CD14-positive monocyte (primary cell): ENCODE results near the gene CCT3. TPM values are rescaled to one million over a fixed set of nuclear protein-coding genes. Genes with fewer than 3 reads are reported as not detected.

Experiments
- DNase-seq, 3 donors: peaks; one replicate each; pipeline ENCODE4 v3.0.0-alpha.2; 2011 to 2022
- H2AFZ ChIP-seq: 2 replicates; pipeline ENCODE4 v1.6.0; 2012; ENCODE audit warnings: mild to moderate bottlenecking, low read depth, low read length, inconsistent platforms; ENCODE audit not compliant: insufficient read depth, poor library complexity, severe bottlenecking
- H3K27ac ChIP-seq, 2 donors: 1 replicate in 1 of 2; 2 replicates in 1 of 2; pipeline ENCODE4 v1.5.1; 2012 to 2013; ENCODE audit warnings: low read length in 2 of 2, control low read depth in 1 of 2, inconsistent platforms in 1 of 2, low read depth in 1 of 2, mild to moderate bottlenecking in 1 of 2
- H3K27me3 ChIP-seq, 2 donors: one replicate each; pipeline versions ENCODE4 v1.6.0 to v1.6.1; 2011 to 2013; ENCODE audit warnings: low read length in 2 of 2; ENCODE audit not compliant: control insufficient read depth in 2 of 2, insufficient read depth in 2 of 2
- H3K36me3 ChIP-seq, 2 donors: replicated peaks in 1 of 2; 1 replicate in 1 of 2; 2 replicates in 1 of 2; pipeline versions ENCODE4 v1.5.1 to v1.6.1; 2012 to 2013; ENCODE audit warnings: low read length in 2 of 2, control low read depth in 1 of 2, inconsistent platforms in 1 of 2, mild to moderate bottlenecking in 1 of 2; ENCODE audit not compliant: insufficient read depth in 2 of 2, control insufficient read depth in 1 of 2
- H3K4me1 ChIP-seq, 2 donors: 1 replicate in 1 of 2; 2 replicates in 1 of 2; pipeline versions ENCODE4 v1.5.1 to v1.6.1; 2012 to 2013; ENCODE audit warnings: low read length in 2 of 2, control low read depth in 1 of 2, inconsistent platforms in 1 of 2, mild to moderate bottlenecking in 1 of 2, moderate library complexity in 1 of 2; ENCODE audit not compliant: insufficient read depth in 2 of 2, control insufficient read depth in 1 of 2
- H3K4me2 ChIP-seq: replicated peaks from 2 replicates; pipeline ENCODE3; 2012; ENCODE audit warnings: low read length, moderate library complexity, mild to moderate bottlenecking; ENCODE audit not compliant: poor library complexity, severe bottlenecking; ENCODE audit errors: extremely low read depth
- H3K4me3 ChIP-seq, 3 experiments: fragments of 200-600 bp in 1 of 3; sonication (generic) in 1 of 3; replicated peaks in 1 of 3; 1 replicate in 2 of 3; 2 replicates in 1 of 3; pipeline ENCODE4 v1.5.1; 2011 to 2013; ENCODE audit warnings: low read length in 3 of 3, mild to moderate bottlenecking in 3 of 3, control low read depth in 2 of 3, low read depth in 2 of 3, inconsistent platforms in 1 of 3, moderate library complexity in 1 of 3
- H3K79me2 ChIP-seq: 2 replicates; pipeline ENCODE4 v1.6.0; 2012; ENCODE audit warnings: mild to moderate bottlenecking, control low read depth, inconsistent platforms, low read length, moderate library complexity; ENCODE audit not compliant: insufficient read depth
- H3K9ac ChIP-seq: 2 replicates; pipeline ENCODE4 v1.6.0; 2017; ENCODE audit warnings: low read length, mild to moderate bottlenecking; ENCODE audit not compliant: insufficient read depth, poor library complexity, severe bottlenecking
- H3K9me3 ChIP-seq, 2 donors: replicated peaks in 1 of 2; 1 replicate in 1 of 2; 2 replicates in 1 of 2; pipeline versions ENCODE4 v1.5.1 to v1.6.1; 2012 to 2013; ENCODE audit warnings: low read length in 2 of 2, control low read depth in 1 of 2; ENCODE audit not compliant: control insufficient read depth in 1 of 2, insufficient read depth in 1 of 2
- H4K20me1 ChIP-seq: 2 replicates; pipeline ENCODE4 v1.6.0; 2012; ENCODE audit warnings: mild to moderate bottlenecking, low read length, control low read depth, moderate library complexity; ENCODE audit not compliant: insufficient read depth
- H3K27ac Mint-ChIP-seq, 7 donors: one replicate each; pipeline ENCODE4 v1.8.0; 2020; ENCODE audit warnings: mild to moderate bottlenecking in 7 of 7, mixed read lengths in 7 of 7, moderate library complexity in 6 of 7, inconsistent platforms in 2 of 7
- H3K27me3 Mint-ChIP-seq, 3 donors: one replicate each; pipeline ENCODE4 v1.8.0; 2021 to 2022; ENCODE audit warnings: low read depth in 3 of 3, mild to moderate bottlenecking in 3 of 3, mixed read lengths in 3 of 3, moderate library complexity in 3 of 3, inconsistent platforms in 1 of 3
- H3K36me3 Mint-ChIP-seq, 2 donors: one replicate each; pipeline ENCODE4 v1.8.0; 2020; ENCODE audit warnings: mixed read lengths in 2 of 2, inconsistent platforms in 1 of 2, mild to moderate bottlenecking in 1 of 2
- H3K4me1 Mint-ChIP-seq: one replicate; pipeline ENCODE4 v1.8.0; 2020; ENCODE audit warnings: mild to moderate bottlenecking, mixed read lengths
- H3K4me3 Mint-ChIP-seq, 2 donors: one replicate each; pipeline ENCODE4 v1.8.0; 2020; ENCODE audit warnings: mild to moderate bottlenecking in 2 of 2, mixed read lengths in 2 of 2, moderate library complexity in 1 of 2
- H3K9me3 Mint-ChIP-seq, 7 donors: one replicate each; pipeline ENCODE4 v1.8.0; 2020 to 2022; ENCODE audit warnings: mixed read lengths in 7 of 7, mild to moderate bottlenecking in 6 of 7, moderate library complexity in 6 of 7, inconsistent platforms in 2 of 7
- CTCF ChIP-seq: fragments of 200-600 bp; IDR thresholded peaks from one replicate; pipeline ENCODE4 v1.8.0; 2022; ENCODE audit warnings: antibody characterized with exemption, mild to moderate bottlenecking
- WGBS: methylation state at CpG from one replicate; pipeline ENCODE4 v1.1.5; 2013; ENCODE audit warnings: missing lambda C conversion rate; ENCODE audit not compliant: insufficient coverage; 5-methylcytosine and 5-hydroxymethylcytosine counted together
- intact Hi-C, 2 donors: fragments of 100-400 bp; cut with micrococcal nuclease; formaldehyde crosslinking; loops; one replicate each; pipeline versions ENCODE4 v1.15.0 to v1.15.1; 2023
- polyA plus RNA-seq, 3 donors: library from polyadenylated mRNA; depleted of rRNA in 1 of 3; unstranded in 2 of 3; stranded (reverse) in 1 of 3; fragments of 300-500 nt in 2 of 3; fragments of >200 nt in 1 of 3; fragmentation: Illumina TruSeq in 2 of 3; gene quantifications; 1 replicate in 2 of 3; 2 replicates in 1 of 3; pipeline ENCODE4 v1.2.3, GENCODE V29; 2012 to 2021

The CCT3 gene
- polyA plus RNA-seq, 3 donors, result 65.3 to 97.3 (median 94.8) TPM

- H3K4me3 Mint-ChIP-seq, result no peak overlapping the region
- Histone ChIP-seq H3K4me1 (peaks cover 0 to 2% of the 10 kb centered on the region in 2 donors), H3K27ac (no peak overlapping the region), H3K36me3 (peaks cover 93 to 100% of the 10 kb centered on the region in 2 donors), H3K4me2 (no peak overlapping the region), H2AFZ (no peak overlapping the region), H3K9ac (no peak overlapping the region), H4K20me1 (peaks cover 37% of the 10 kb centered on the region), H3K27me3 (no peaks in the 10 kb centered on the region), H3K4me3 (no peak overlapping the region), H3K79me2 (peaks cover 18% of the 10 kb centered on the region), H3K9me3 (no peaks in the 10 kb centered on the region)
- intact Hi-C loops, result loop anchor here in 1 of 2 donors (10.0 kb wide), 1 partner anchor 64 kb away; the partner anchor contains the start of genes CCT3 and TSACC
- no peak for TF ChIP-seq CTCF
- peak overlapping the region in 1 of 7 donors; percentile 4 for H3K27ac Mint-ChIP-seq
- peaks cover 0 to 2% (median 0%) of the 10 kb centered on the region in 3 donors for H3K27me3 Mint-ChIP-seq
- H3K9me3 Mint-ChIP-seq, result peaks cover 0 to 2% (median 0%) of the 10 kb centered on the region in 7 donors
- no peak for DNase-seq
- no CpG with 5 or more reads among the region's 3 CpGs for WGBS
- no peaks in the 10 kb centered on the region for H3K4me1 Mint-ChIP-seq
- H3K36me3 Mint-ChIP-seq, result peaks cover 86 to 97% of the 10 kb centered on the region in 2 donors
These were observed 67.8 kb downstream of the CCT3 start for GRCh38 chr1:156270314-156270713.

GRCh38 chr1:156268336-156268735, 69.8 kb downstream of the CCT3 start:
- H3K36me3 Mint-ChIP-seq, result peaks cover 82 to 96% of the 10 kb centered on the region in 2 donors
- H3K27ac ChIP-seq, result no peak overlapping the region
- H3K4me1 ChIP-seq, result no peaks in the 10 kb centered on the region
- peaks cover 91 to 100% of the 10 kb centered on the region in 2 donors for H3K36me3 ChIP-seq
- H2AFZ ChIP-seq, result no peak overlapping the region
- H3K4me1 Mint-ChIP-seq, result no peaks in the 10 kb centered on the region
- DNase-seq, result no peak
- no peak for TF ChIP-seq CTCF
- H3K79me2 ChIP-seq, result peaks cover 7% of the 10 kb centered on the region
- no peaks in the 10 kb centered on the region for H3K9me3 ChIP-seq
- H3K27ac Mint-ChIP-seq, result peak overlapping the region in 1 of 7 donors; percentile 26
- H3K27me3 Mint-ChIP-seq, result peaks cover 0 to 2% (median 0%) of the 10 kb centered on the region in 3 donors
- H3K4me3 Mint-ChIP-seq, result no peak overlapping the region
- H3K4me2 ChIP-seq, result no peak overlapping the region
- WGBS, result no CpG with 5 or more reads among the region's 4 CpGs
- H4K20me1 ChIP-seq, result peaks cover 51% of the 10 kb centered on the region
- intact Hi-C loops, result no loop called here
- H3K4me3 ChIP-seq, result no peak overlapping the region
- peaks cover 0 to 3% (median 0%) of the 10 kb centered on the region in 7 donors for H3K9me3 Mint-ChIP-seq
- no peak overlapping the region for H3K9ac ChIP-seq
- H3K27me3 ChIP-seq, result no peaks in the 10 kb centered on the region
